Muscle of arm (tissue), 12 donors: ENCODE measurements around the gene PRSS50. TPM values are rescaled to one million over a fixed set of nuclear protein-coding genes. Genes with fewer than 3 reads are reported as not detected.

Source experiments
- DNase-seq: peaks from one replicate; pipeline ENCODE4 v3.0.0-alpha.2; 2013
- polyA plus RNA-seq, 12 donors: library from polyadenylated mRNA; unstranded; fragments of 120-200 nt; gene quantifications; one replicate each; pipeline ENCODE4 v1.2.1, GENCODE V29; 2013; ENCODE audit not compliant: insufficient read length in 12 of 12

The PRSS50 gene
- polyA plus RNA-seq, 12 donors = 0.10 to 1.1 (median 0.20) TPM; not detected in 4

DNA sequence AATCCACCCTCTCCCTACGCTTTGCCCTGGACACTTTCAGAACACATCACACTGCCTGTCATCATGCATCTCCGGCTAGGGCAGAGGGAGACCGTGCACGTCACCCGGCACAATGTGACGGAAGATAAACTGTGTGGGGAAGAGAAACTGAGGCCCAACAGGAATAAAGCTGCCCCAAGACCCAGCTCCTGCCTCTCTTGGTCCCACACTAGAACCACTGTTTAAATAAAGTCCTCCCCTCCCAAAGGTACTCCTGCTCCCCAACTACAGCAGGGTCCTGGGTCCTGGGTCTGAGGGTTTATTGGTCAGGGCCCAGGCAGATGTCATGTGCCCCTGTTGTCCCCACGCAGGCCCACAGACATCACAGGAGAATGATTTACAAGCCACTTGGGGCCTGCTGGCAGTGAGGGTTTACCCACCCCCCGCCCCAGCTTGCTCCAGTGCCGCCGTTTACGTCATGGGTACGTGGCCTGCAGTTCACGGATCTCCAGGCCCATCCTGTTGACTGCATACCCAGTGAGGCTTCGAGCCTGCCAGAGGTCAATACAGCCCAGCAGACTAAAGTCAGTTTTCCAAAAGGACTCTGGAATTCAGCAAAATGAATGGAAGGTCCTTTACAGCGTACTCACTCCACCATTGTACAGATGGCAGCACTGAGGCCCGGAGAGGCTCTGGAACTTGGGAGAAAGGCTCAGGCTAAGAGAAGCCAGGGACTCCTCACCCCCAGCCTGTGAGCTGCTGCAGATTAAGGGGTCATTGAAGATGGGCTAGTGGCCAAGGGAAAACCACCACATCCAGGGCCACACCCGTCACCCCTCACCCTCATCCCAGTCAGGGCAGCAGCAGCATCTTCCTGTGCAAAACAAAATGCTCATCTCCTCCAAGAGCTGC lies 47.4 kb downstream of the PRSS50 start:
- DNase-seq = no peak

DNA sequence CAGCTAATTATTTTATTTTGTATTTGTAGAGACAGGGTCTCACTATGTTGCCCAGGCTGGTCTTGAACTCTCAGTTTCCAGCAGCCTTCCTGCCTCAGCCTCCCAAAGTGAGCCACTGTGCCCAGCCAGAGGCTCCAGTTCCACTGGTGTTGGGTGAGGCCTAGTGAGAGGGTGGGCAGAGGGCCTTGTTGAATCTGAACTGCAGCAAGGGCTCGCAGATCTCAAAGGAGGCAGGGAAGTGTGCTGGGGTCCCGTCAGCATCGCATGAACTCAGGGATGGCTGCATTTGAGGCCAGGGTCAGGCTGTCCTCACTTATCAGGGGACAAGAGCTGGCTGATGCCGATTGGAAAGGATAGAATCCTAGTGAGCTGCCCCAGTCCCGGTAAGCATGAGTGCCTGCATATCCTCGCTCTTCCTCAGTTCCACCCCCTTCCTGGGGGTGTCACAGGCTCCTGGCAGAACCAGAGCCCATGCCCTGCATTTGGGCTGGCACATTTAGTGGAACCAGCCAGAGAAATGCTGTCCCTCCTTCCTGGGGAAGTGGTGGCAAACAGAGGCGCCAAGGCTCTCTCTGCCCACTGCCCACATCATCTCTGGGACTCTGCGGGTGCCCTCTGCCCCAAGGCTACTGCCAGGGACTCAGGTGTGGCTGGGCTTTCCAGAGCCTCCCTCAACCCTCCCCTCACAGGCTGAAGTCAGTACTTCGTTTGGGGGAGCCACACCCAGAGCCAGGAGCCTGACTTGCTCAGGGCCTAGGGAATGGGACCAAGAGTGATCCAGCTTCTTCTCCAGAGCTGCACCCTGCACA lies 48.3 kb downstream of the PRSS50 start:
- DNase-seq = no peak

DNA sequence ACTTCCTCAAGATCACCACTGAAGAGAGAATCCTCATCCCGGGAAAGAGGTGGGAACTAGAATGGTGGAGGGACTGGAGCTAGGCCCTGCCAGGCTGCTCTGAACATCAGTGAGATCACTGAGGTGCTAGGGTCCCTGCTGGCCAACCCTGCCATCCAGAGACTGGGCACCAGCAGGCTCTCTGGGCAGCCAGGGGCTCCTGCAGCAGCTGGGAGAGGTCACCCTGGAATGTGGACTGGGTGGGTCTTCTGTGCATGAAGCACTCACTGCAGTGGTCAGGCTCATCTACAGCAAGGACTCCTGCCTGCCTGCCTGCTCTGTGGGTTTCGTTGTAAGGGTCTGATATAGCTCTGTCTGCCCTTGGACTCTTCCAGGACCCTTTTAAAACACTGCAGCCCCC lies 49.1 kb downstream of the PRSS50 start:
- DNase-seq = no peak

DNA sequence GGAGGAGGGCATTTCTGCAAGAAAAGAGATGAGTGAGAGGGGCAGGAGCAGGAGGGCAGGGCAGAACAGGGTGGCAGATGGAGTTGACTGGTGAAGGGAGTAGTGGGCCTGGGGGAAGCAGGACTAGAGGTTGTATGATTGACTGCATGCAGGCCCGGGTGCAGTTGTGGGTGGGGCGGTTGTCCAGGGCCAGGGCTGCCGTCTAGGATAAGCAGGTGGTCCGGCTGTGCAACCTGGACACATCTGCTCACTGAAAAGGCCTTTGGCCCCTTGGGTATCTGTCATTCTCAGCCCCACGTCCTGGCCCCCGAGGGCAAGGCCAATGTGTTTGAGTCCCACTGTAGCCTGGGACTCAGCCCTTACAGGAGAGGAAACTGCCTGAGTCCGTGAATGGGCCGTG lies 49.6 kb downstream of the PRSS50 start:
- DNase-seq = no peak

DNA sequence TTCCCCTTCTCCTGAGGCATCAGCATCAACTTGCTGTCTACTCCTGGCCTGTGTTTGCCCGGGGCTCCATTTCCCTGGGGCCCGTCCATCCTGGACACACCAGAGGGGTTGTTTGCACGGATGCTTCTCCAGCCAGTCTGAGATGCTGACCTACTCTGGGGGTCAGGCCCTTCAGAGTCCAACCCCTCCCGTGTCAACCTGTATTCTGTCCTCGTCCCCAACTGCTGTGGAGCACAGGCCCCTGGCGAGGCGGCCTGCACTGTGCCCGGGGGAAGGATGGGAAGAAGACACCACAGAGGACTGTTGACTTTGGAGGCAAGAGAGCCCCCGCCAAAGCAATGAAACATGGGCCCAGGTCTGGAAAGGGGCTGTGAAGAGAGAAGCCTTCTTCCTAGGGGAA lies 50.0 kb downstream of the PRSS50 start:
- DNase-seq = no peak

DNA sequence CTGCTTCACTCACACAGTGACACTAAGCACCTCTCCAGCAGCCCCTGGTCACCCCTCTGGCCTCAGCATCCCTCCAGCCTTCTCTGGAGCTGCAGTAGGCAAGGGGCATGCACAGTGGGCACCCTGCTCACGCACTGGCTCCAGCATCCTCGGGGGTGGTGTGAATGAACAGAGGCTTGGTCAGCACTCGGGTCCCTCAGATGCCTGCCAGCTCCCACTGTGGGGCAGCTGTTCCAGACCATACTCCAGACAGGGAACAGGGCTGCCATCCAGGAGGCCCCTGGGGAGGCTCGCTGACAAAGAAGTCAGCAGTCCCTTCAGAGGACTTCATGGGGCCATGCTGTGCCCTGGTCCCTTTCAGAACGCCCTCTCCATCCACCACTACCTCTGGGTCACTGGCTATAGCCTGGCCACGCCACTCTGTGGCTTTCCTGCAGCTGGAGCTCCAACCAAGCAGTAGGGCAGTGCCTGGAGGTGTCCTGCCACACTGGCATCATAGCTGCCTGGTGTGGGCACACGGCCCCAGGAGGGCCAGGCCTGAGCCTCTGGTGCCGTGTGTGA lies 50.5 kb downstream of the PRSS50 start:
- no peak for DNase-seq

DNA sequence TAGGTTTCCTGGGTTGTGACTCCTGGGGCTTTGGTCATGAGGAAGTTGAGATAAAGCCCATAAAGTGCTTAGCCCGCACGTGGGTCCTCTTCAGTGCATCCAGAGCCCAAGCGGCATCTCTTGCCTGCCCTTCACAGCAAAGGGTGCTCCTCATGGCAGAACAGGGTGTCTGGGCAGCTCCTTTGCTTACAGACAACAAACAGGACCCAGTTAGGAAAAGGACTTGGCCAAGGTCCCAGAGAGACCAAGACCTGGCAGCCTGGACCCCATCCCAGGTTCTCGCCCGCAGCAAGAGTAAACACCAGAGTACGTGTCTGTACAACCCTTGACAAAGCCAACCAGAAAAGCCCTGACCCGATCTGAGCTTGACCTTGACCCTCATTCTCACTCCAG lies 51.2 kb downstream of the PRSS50 start:
- no peak for DNase-seq

DNA sequence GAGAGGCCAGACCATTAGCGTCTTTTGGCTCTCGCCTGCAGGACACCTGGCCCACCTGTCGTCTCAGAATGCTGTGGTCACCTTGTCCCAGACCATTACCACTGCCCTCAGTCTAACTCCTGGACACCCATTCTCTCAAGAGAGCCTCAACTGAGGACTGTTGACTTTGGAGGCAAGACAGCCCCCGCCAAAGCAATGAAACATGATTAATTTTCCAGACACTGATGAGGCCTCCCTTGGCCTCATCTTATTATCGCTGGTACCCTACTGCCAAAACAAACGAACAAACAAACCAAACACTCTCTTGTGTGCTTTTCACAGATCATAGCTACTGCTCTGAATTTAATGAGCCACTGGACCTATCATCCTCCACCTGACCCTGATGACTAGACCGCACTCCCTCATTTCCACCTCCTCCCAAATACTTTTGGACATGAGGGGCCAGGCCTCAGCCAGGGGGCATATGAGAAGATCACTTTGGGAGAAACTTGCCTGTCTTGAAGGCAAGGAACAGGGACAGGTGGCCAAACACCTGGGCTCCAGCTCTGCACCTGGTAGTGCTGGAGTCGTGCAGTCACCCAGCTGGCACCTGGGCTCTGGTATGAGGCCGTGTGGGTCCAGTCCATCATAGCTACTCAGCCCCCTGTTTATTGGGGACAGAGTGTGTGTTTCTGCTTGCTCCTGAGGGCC lies 51.8 kb downstream of the PRSS50 start:
- DNase-seq = no peak

DNA sequence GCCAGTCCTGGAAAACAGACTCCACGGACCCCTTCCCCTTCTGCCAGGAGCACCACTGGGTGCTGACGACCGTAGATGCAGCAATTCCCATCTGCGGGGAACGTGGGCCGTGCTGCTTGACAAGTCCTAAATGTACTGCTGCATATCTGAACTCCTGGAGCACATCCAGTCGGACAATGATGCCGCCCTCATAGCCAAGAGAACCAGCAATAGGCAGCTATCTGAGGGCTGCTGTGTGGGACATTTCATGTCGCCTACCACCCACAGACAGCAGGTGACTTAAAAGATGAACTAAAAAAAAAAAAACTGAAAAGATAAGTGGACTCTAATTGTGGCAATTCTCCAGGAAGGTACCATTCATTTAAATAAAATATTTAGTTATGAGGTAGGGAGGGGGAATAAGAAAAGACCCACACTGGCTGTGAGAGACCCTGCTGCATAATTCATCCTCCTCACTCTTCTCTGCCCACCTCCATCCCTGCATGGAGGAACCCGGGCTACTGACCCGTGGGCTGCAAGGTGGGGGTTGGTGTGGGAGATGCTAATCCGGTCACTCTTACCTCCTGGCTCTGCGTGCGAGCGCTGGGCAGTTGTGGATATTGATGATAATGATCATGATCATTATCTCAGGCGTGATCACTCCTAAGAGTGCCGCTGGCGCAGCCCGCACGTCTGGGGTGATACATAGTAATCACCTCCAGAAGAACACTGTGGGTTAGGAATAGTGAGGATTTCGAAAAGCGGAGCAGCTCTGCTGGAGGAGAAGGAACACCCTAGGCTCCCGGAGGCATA lies 52.5 kb downstream of the PRSS50 start:
- DNase-seq = no peak

DNA sequence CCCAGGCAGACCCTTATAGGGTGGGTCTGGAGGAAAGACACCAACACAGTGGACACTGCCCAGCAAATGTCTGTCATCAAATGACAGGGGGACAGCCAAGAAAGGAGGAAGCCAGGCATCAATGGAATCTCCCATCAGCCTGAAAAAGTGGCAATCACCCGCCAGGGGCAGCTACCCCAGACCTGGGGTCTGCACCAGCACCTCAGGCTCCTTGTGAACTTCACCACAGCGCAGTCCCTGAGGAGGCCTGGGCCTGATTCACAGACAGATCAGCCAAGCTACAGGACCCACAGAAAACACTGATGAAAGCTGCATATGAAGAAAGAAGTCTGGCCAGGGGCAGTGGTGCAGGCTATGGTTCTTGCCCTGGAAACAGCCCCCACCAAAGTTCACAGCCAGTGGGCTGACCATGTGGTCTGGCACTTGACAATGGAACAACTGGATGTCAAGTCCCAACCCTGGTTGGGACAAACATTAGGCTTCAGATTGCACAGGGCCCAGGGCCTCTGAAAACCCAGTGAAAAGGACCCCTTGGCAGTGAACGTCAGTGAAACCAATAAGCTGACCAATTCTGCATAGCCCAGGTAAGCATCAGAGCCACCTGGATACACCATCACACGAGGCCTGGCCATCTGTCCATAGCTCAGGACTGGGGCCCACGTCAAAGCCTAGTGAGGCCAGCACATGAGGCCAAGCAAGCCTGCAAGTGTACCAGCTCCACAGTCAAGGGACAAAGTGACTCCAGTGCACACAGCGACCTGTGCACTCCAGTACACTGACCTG lies 53.3 kb downstream of the PRSS50 start:
- DNase-seq = no peak

DNA sequence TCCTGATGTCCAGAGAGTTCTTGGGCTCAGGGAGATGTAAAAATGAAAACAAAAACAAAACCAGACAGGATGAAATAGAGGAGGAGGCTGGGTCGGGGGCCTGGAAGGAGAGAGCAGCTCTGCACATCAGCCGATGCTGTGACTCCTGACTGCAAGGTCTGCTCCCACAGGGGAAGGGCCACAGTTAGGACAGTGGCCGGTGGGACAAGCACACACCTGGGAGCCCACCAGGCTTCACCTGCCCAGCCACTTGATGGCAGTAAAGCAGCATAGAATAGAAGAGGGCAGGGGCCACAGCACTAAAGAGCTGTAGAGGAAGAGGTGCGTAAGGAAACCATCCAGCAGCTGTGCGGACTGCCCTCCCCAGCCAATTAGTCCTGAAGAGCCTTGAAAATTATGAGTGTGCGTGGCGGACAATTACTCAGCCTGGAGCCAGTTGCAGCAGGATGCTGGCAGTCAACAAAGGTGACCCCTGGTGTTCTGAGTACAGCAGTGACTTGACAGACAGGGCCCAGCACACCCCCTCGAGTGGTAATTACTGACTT lies 54.0 kb downstream of the PRSS50 start:
- DNase-seq = peak; percentile 19

DNA sequence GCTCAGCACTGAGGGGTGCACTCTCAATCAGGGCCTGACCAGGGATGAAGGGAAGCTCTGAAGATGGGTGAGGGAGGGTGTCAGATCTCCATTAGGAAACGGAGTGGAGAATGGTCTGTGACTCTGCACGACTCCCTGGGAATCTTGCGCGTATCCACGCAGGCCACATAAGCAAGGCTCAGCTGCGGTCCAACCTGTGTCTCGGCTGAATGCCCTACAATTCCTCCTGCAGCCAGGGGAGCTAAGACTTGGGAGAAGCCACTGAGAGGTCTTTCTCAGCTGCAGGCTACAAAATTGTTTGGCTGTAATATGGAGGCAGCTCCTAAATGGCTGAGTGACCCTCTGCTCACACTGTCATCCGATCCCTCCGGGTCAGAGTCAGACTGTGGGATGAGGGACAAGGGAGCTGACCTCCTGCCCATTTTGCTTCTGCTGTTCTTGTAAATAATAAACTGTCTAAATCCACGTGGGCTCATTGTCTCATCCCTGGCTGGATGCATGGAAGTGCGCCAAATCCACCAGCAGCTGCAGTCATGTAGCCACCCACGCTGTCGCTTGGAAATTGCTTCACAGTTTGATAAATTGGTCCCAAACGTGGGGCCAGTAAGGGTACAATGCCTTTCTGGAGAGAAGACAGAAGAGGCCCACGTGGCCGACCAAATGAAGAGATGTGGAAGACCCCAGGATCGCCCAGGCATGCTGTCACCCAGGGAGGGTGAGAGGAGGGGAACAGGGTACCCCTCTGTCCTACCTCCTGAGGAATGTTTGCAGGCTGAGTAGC lies 54.7 kb downstream of the PRSS50 start:
- peak; percentile 74 for DNase-seq

Other genes with a start within 250 kb of the PRSS50 start
- gene RTP3, start 219.9 kb downstream of the PRSS50 start, polyA plus RNA-seq = under 1 TPM in 1 of 12 donors, not detected in 11; 0.09 TPM
- gene LRRC2, start 151.6 kb downstream of the PRSS50 start, polyA plus RNA-seq = 1 to 10 TPM in 11 of 12 donors, not detected in 1; 2.2 to 6.6 (median 4.2) TPM
- under 1 TPM in 10 of 12 donors, not detected in 2; 0.12 to 0.46 (median 0.31) TPM for gene FAM240A, start 105.3 kb downstream of the PRSS50 start, polyA plus RNA-seq
- gene ALS2CL, start 24.2 kb downstream of the PRSS50 start, polyA plus RNA-seq = 10 to 100 TPM in 2 of 12 donors, 1 to 10 TPM in 9, not detected in 1; 3.1 to 24.7 (median 6.7) TPM
- 1 to 10 TPM in 2 of 12 donors, under 1 TPM in 8, not detected in 2; 0.56 to 2.2 (median 0.82) TPM for gene TMIE, start 16.5 kb downstream of the PRSS50 start, polyA plus RNA-seq
- gene MYL3, start 145.6 kb upstream of the PRSS50 start, polyA plus RNA-seq = 100 to 1,000 TPM in 11 of 12 donors, not detected in 1; 125 to 694 (median 337) TPM
- 100 to 1,000 TPM in 1 of 12 donors, 10 to 100 TPM in 3, 1 to 10 TPM in 7, not detected in 1; 5.6 to 130 (median 9.3) TPM for gene PTH1R, start 159.9 kb upstream of the PRSS50 start, polyA plus RNA-seq